Astrocyte (in vitro differentiated cells and primary cell): Measurements from ENCODE around the gene INPP5J. TPM values are rescaled to one million over a fixed set of nuclear protein-coding genes. Genes with fewer than 3 reads are reported as not detected.

Source experiments
- DNase-seq: peaks from one replicate; pipeline ENCODE4 v3.0.0-alpha.2; 2010; ENCODE audit warnings: low read depth
- FAIRE-seq: peaks from 2 replicates; lab custom pipeline; 2011; peaks lifted over from hg19 to GRCh38; lab: Jason Lieb, UNC
- H2AFZ ChIP-seq: 2 replicates; pipeline ENCODE4 v1.6.0; 2012; ENCODE audit warnings: low read depth, low read length, inconsistent platforms
- H3K27ac ChIP-seq: 2 replicates; pipeline ENCODE4 v1.5.1; 2011; ENCODE audit warnings: low read depth, low read length, inconsistent platforms
- H3K27me3 ChIP-seq: 2 replicates; pipeline ENCODE4 v1.6.0; 2011; ENCODE audit warnings: low read length, inconsistent platforms; ENCODE audit not compliant: insufficient read depth
- H3K36me3 ChIP-seq: 2 replicates; pipeline ENCODE4 v1.5.1; 2011; ENCODE audit warnings: low read length, inconsistent platforms; ENCODE audit not compliant: insufficient read depth
- H3K4me1 ChIP-seq: 2 replicates; pipeline ENCODE4 v1.5.1; 2011; ENCODE audit warnings: low read length, inconsistent platforms; ENCODE audit not compliant: insufficient read depth
- H3K4me2 ChIP-seq: 2 replicates; pipeline ENCODE4 v1.6.0; 2012; ENCODE audit warnings: low read length, inconsistent platforms
- H3K4me3 ChIP-seq: 2 replicates; pipeline ENCODE4 v1.5.1; 2011; ENCODE audit warnings: low read depth, mild to moderate bottlenecking, low read length, inconsistent platforms; ENCODE audit not compliant: insufficient read depth
- H3K79me2 ChIP-seq: 2 replicates; pipeline ENCODE4 v1.6.0; 2012; ENCODE audit warnings: mild to moderate bottlenecking, low read length, inconsistent platforms; ENCODE audit not compliant: insufficient read depth
- H3K9ac ChIP-seq: 2 replicates; pipeline ENCODE4 v1.6.0; 2012; ENCODE audit warnings: mild to moderate bottlenecking, low read length, inconsistent platforms
- H3K9me3 ChIP-seq: 2 replicates; pipeline ENCODE4 v1.5.1; 2012; ENCODE audit warnings: low read depth, mild to moderate bottlenecking, low read length, inconsistent platforms; ENCODE audit not compliant: insufficient read depth
- H4K20me1 ChIP-seq: 2 replicates; pipeline ENCODE4 v1.6.0; 2012; ENCODE audit warnings: low read length, inconsistent platforms; ENCODE audit not compliant: insufficient read depth
- H3K27ac Mint-ChIP-seq: one replicate; pipeline ENCODE4 v1.8.0; 2021; ENCODE audit warnings: mild to moderate bottlenecking, mixed read lengths; ENCODE audit not compliant: unreplicated experiment
- H3K27me3 Mint-ChIP-seq: one replicate; pipeline ENCODE4 v1.8.0; 2021; ENCODE audit warnings: low read depth, mixed read lengths; ENCODE audit not compliant: unreplicated experiment
- H3K36me3 Mint-ChIP-seq: one replicate; pipeline ENCODE4 v1.8.0; 2021; ENCODE audit warnings: low read depth, mixed read lengths; ENCODE audit not compliant: unreplicated experiment
- H3K4me1 Mint-ChIP-seq: one replicate; pipeline ENCODE4 v1.8.0; 2021; ENCODE audit warnings: low read depth, mixed read lengths; ENCODE audit not compliant: unreplicated experiment
- H3K4me3 Mint-ChIP-seq: one replicate; pipeline ENCODE4 v1.8.0; 2021; ENCODE audit warnings: mild to moderate bottlenecking, moderate library complexity, mixed read lengths; ENCODE audit not compliant: unreplicated experiment
- H3K9me3 Mint-ChIP-seq: one replicate; pipeline ENCODE4 v1.8.0; 2021; ENCODE audit warnings: mild to moderate bottlenecking, mixed read lengths; ENCODE audit not compliant: unreplicated experiment
- CTCF ChIP-seq: IDR thresholded peaks from 2 replicates; pipeline ENCODE4 v1.5.1; 2011; ENCODE audit warnings: low read depth, mild to moderate bottlenecking, inconsistent platforms, low read length, moderate library complexity; ENCODE audit not compliant: insufficient read depth
- EZH2 ChIP-seq: IDR thresholded peaks from 2 replicates; pipeline ENCODE4 v1.6.1; 2012; ENCODE audit warnings: mild to moderate bottlenecking, low read length, inconsistent platforms; ENCODE audit not compliant: insufficient read depth
- total RNA-seq: library from RNA; stranded (reverse); gene quantifications from 2 replicates; pipeline ENCODE4 v1.2.1, GENCODE V29; 2021

The INPP5J gene
- total RNA-seq, 1 donor from 2014 or later, result 3.0 TPM

- no peak for TF ChIP-seq CTCF
- TF ChIP-seq EZH2, result no peak
- H3K27ac ChIP-seq, result peak overlapping the region; percentile 30
- peaks cover 7% of the 10 kb centered on the region for H3K4me1 ChIP-seq
- no peaks in the 10 kb centered on the region for H4K20me1 ChIP-seq
- peaks cover 5% of the 10 kb centered on the region for H3K9me3 Mint-ChIP-seq
- H3K27me3 Mint-ChIP-seq, result peaks cover 15% of the 10 kb centered on the region
- no peak overlapping the region for H3K27ac Mint-ChIP-seq
- peak; percentile 82 for FAIRE-seq
- no peak overlapping the region for H3K9ac ChIP-seq
- DNase-seq, result peak; percentile 33
- no peak overlapping the region for H3K4me3 Mint-ChIP-seq
- H3K36me3 ChIP-seq, result no peaks in the 10 kb centered on the region
- no peaks in the 10 kb centered on the region for H3K36me3 Mint-ChIP-seq
- peak overlapping the region; percentile 35 for H3K4me2 ChIP-seq
- no peaks in the 10 kb centered on the region for H3K9me3 ChIP-seq
- no peak overlapping the region for H3K4me3 ChIP-seq
- H2AFZ ChIP-seq, result peak overlapping the region; percentile 54
- H3K79me2 ChIP-seq, result peaks cover 3% of the 10 kb centered on the region
- H3K4me1 Mint-ChIP-seq, result peaks cover 5% of the 10 kb centered on the region
- no peaks in the 10 kb centered on the region for H3K27me3 ChIP-seq
These were observed 32.7 kb downstream of the INPP5J start for GRCh38 chr22:31155422-31155821.

- peaks cover 2% of the 10 kb centered on the region for H3K36me3 ChIP-seq
- DNase-seq (peak; percentile 14), FAIRE-seq (no peak)
- TF ChIP-seq EZH2, result no peak
- no peak for TF ChIP-seq CTCF
- Mint-ChIP-seq H3K9me3 (peaks cover 5% of the 10 kb centered on the region), H3K36me3 (peaks cover 2% of the 10 kb centered on the region), H3K4me3 (peak overlapping the region; percentile 99), H3K27me3 (peaks cover 12% of the 10 kb centered on the region), H3K4me1 (peaks cover 19% of the 10 kb centered on the region), H3K27ac (peak overlapping the region; percentile 98)
- peak overlapping the region; percentile 92 for H3K9ac ChIP-seq
- H3K4me2 ChIP-seq, result peak overlapping the region; percentile 89
- H3K27me3 ChIP-seq, result no peaks in the 10 kb centered on the region
- peaks cover 46% of the 10 kb centered on the region for H3K79me2 ChIP-seq
- peaks cover 14% of the 10 kb centered on the region for H3K4me1 ChIP-seq
- no peaks in the 10 kb centered on the region for H3K9me3 ChIP-seq
- H3K4me3 ChIP-seq, result peak overlapping the region; percentile 94
- H2AFZ ChIP-seq, result peak overlapping the region; percentile 81
- H3K27ac ChIP-seq, result peak overlapping the region; percentile 76
- H4K20me1 ChIP-seq, result peaks cover 8% of the 10 kb centered on the region
These were observed 37.7 kb downstream of the INPP5J start for GRCh38 chr22:31160328-31160978.

- H3K36me3 Mint-ChIP-seq, result peaks cover 6% of the 10 kb centered on the region
- DNase-seq (no peak), FAIRE-seq (no peak)
- no peak overlapping the region for H3K27ac Mint-ChIP-seq
- Histone ChIP-seq H3K9me3 (no peaks in the 10 kb centered on the region), H3K4me3 (peak overlapping the region; percentile 94), H2AFZ (no peak overlapping the region), H3K27me3 (no peaks in the 10 kb centered on the region), H3K9ac (peak overlapping the region; percentile 92), H3K27ac (no peak overlapping the region), H3K36me3 (peaks cover 7% of the 10 kb centered on the region), H3K4me2 (peak overlapping the region; percentile 89), H4K20me1 (peaks cover 11% of the 10 kb centered on the region), H3K79me2 (peaks cover 56% of the 10 kb centered on the region), H3K4me1 (peaks cover 9% of the 10 kb centered on the region)
- TF ChIP-seq CTCF (no peak), EZH2 (no peak)
- H3K9me3 Mint-ChIP-seq, result peaks cover 5% of the 10 kb centered on the region
- H3K4me3 Mint-ChIP-seq, result peak overlapping the region; percentile 99
- peaks cover 15% of the 10 kb centered on the region for H3K4me1 Mint-ChIP-seq
- H3K27me3 Mint-ChIP-seq, result peaks cover 12% of the 10 kb centered on the region
These were observed 38.6 kb downstream of the INPP5J start for GRCh38 chr22:31161386-31161785.
